HG02588 (cell line): ENCODE measurements around the gene TJAP1.
"Not testable (repeated sequence)": the region's sequence is repeated elsewhere in the genome, so short reads cannot be mapped to it uniquely, and the experiment has no call there.

Source experiments
- ATAC-seq: cut with Tn5 transposase; IDR thresholded peaks from one replicate; pipeline ENCODE4 v1.9.1; 2021; ENCODE audit warnings: mild to moderate bottlenecking, moderate library complexity; ENCODE audit not compliant: unreplicated experiment

The TJAP1 gene

GRCh38 chr6:43452896-43453295, 24.5 kb upstream of the TJAP1 start:
- ATAC-seq: no peak

DNA sequence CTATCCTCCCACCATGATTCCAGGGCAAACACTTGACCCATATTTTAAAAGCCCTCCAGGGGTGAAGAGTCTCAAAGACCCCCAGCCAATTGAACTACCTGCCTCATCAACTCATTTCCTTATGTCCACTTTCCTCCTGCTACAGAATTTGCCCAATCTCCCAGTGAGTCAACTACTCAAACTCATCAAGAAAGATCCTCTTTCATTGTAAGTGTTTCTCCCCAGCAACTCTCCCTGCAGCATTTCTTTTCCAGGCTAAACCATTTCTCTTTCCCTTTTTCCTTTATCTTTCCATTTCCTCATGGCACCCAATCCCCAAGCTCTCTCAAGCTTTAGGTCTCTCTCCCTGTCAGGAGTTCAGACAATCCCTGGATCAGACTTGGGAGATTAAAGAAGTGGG, 23.5 kb upstream of the TJAP1 start:
- ATAC-seq: no peak

- ATAC-seq: no peak
Observed at GRCh38 chr6:43454290-43454695, 23.1 kb upstream of the TJAP1 start.

GRCh38 chr6:43454696-43455530, 22.5 kb upstream of the TJAP1 start:
- ATAC-seq: no peak

DNA sequence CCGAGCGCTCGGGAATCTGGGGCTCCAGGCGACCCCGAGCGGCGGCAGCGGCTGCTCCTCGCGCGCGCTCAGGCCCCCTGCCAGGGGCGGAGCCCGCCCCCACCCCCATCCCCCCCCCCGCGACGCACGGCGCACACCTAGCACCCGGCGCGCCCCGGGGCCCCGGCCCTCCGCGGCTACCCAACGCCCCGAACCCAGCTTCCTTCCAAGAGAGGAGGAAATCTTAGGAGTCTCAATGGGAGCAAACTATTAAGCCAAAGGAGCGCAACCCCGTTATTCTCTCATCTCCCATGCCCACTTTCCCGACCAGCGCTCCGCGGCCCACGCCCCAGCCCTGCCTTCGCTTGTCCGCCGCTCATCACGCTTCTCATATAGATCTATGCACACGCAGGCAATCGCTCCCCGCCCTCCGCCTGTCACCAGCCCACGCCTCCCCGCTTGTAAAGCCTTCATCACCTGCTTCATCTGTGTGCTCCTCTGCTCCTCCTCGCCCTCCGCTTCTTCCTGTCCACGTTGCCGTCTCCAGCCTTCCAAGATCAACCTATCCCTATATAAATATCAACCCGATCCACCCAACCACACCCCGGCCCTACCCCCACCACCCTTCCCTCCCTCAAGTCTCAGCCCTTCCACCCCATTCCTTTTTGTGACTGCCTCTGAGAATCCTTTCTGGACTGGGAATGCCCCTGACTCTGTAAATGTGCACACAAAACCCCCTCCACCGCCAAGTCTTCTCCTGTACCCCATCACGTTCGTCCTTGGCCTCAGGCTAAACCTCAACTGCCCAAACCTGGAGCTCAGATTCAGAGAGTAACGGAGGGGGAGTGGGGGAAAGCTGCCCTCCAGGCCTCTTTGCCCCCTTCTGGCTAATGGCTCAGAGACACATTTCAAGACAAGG, 21.6 kb upstream of the TJAP1 start, which contains the start of gene DLK2:
Gene DLK2, minus strand, starts transcription at position 18 of the 898 bp plus-strand sequence. CDS start 723 bp downstream, outside the sequence.
- no peak for ATAC-seq

- ATAC-seq: no peak
Observed at GRCh38 chr6:43457643-43458042, 19.7 kb upstream of the TJAP1 start.

- not testable (repeated sequence) for ATAC-seq
Observed at GRCh38 chr6:43458154-43458553, 19.2 kb upstream of the TJAP1 start.

DNA sequence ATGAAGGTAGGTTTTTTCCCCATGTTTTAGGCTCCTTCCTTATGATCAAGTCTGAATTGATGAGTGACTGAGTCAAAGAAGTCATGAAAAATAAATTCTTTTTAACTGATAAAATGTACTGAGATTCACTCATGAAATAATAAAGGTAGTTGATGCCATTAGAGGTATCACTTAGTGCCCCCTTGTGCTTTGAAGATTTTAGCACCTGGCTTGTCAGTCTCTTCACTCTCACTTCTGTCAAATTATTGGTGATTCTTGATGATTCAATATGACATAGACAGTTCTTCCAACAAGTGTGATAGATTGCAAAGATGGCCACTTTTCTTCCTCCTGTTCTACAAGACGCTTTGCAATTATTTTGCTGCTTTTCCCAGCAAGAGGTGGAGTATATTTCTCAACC, 17.8 kb upstream of the TJAP1 start:
- ATAC-seq: no peak

- no peak for ATAC-seq
Observed at GRCh38 chr6:43460032-43460431, 17.3 kb upstream of the TJAP1 start.

DNA sequence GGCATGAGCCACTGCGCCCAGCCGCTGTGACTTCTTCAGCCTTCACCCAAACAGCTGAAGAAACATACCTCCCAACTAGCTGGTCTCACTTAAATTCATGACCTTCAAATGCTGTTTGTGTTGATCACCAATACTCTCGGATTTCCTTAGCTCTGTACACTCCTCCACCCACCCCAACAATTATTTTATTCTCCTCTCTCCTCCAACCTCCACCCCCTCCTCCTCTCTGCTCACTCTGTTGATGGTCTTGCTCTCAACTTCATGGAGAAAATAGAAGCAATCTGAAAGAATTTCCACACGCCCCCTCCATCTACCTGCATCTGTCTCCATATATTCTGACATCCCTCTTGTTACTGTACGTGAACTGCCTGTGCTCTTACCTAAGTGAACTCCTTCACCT, 15.4 kb upstream of the TJAP1 start:
- ATAC-seq: no peak

GRCh38 chr6:43464337-43464736, 13.0 kb upstream of the TJAP1 start:
- ATAC-seq: no peak

GRCh38 chr6:43465948-43466347, 11.4 kb upstream of the TJAP1 start:
- ATAC-seq: no peak

GRCh38 chr6:43467265-43467664, 10.1 kb upstream of the TJAP1 start:
- ATAC-seq: not testable (repeated sequence)

DNA sequence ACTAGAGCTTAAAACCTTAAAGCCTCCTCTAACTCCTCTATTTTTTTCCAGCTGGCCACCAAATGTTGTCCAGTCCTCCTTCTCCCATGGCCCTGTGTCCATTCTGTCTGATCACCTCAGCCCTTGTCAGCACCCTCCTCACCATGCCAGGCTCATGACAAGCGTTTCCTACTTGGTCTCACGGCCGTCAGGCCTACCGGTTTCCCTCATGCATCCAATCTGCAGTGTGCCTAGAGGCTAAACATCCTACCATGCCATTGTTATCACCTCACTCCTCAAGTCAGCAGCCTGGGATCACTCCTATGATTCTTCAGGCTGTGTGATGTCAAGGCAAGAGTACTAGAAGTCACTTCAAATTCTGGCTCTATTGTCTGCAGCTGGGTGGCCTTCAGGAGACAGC, 9.6 kb upstream of the TJAP1 start:
- ATAC-seq: no peak

DNA sequence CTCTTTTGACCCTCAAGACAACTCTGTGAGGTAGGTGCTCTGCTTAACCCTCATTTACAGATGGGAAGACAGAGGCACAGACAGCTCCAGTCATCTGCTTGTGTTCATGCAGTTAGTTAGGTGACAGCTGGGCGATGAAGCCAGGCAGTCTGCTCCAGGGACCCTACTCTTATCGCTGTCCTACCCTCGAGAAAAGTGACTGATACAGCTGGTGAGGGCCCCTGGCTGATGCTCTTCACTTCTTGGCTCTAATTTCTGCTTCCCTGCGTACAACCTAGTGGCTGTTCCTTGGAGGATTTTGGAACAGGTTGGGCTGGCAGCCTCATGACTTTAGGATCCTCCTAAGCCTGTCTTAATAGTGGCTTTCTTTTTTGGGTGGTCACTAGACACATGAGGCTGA, 9.1 kb upstream of the TJAP1 start:
- no peak for ATAC-seq

DNA sequence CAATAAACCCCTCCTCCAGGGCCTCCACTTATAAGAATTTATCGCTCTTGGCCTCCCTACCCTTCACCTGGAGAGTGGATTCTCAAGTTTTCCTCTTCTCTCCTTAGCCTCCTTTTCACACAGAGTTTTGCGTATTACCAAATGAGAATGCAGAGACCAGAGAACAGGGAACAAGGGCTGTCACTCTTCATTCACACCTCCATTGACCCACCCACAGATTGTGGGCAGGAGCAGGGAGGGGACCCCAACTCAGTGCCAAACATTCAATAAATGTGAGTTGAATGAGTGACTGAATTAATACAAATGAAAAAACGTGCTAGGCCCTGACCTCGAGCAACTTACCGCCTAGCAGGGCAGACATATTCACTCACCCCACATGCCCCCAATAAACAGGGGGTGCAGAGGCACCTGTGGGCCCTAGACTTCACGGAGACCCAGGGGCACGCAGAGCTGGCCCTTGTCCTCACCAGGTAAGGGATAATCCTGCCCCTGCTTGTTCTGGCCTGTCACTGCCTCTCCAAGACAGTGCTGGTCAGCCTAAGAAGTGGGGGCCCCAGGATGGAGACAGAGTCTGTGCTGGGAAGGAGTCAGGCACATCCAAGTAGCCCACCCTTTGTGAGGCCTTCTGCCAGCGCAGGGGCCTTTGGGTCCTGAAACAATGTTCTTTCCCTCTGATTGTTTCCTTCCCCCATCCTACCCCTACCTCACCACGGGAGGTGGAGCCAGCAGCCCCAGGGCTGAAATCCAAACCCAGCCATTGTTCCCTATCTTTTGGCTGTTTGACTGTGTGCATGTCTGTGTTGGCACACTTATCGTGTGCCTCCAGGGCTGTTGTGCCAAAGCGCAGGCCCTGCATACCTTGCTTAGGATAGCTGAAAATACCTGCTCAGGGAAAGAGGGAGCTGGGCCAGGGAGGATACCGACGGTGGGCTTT, 8.4 kb upstream of the TJAP1 start:
- no peak for ATAC-seq

GRCh38 chr6:43469947-43470346, 7.4 kb upstream of the TJAP1 start:
- no peak for ATAC-seq

DNA sequence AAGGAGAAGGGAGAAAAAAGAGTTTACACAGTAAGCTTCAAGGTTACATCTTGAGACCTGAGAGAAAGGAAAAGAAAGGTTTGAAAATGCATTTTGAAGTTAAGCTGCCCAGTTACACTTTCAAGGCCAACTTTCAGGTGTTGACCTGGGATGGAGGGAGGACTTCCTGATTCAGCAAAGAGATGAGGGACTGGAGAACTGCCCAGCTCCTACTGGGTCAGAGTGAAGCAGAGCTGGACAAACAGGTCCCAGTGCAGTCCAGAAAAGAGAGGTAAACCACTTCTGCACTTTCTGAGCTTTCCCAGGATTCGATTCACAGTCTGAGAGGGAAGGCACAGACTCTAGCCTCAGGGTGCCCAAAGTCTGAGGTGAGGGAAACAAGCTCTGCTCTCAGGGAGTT, 6.0 kb upstream of the TJAP1 start:
- ATAC-seq: no peak

DNA sequence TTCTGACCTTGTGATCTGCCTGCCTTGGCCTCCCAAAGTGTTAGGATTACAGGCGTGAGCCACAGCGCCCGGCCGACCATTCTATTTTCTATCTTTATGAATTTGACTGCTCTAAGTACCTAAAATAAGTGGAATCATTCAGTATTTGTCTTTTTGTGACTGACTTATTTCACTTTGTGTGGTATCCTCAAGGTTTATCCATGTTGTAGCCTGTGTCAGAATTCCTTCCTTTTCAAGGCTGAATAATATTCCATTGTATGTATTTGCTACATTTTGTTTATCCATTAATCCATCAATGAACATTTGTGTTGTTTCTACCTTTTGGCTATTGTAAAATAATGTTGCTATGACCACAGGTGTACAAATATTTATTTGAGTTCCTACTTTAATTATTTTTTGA, 4.9 kb upstream of the TJAP1 start:
- no peak for ATAC-seq

- no peak for ATAC-seq
Observed at GRCh38 chr6:43475516-43475915, 1.9 kb upstream of the TJAP1 start.

DNA sequence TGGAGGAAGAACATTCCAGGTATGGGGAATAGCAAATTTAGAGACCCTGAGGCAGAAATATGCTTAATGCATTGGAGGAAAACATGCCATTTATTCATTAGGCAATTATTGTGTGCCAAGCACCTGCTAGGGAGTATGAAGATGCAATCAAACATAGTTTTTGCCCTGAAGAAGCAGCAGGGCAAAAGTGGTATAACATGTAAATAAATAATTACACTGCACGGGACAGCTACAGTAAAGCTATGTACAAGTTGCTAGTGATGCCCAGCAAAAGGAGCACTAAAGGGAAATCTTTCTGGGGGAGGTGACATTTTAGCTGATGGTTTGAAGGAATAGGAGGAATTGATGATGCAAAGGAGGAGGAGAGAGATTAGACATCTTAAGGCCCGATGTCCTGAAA, 624 bp upstream of the TJAP1 start:
- no peak for ATAC-seq
